Caco-2 (cell line): ENCODE measurements around the gene AMZ2. TPM values are rescaled to one million over a fixed set of nuclear protein-coding genes. Genes with fewer than 3 reads are reported as not detected.
"Not testable (repeated sequence)": the region's sequence is repeated elsewhere in the genome, so short reads cannot be mapped to it uniquely, and the experiment has no call there.

Source experiments
- BruUV-seq: library from RNA; stranded (reverse); fragments of 400-500 nt; replicated peaks from 2 replicates; lab custom pipeline; 2021; lab: Mats Ljungman, UMichigan
- CTCF ChIA-PET: fragments of 300-600 bp; sonication (Branson Sonifier 250); formaldehyde crosslinking; loops from one replicate; lab custom pipeline; 2022; ENCODE audit warnings: antibody characterized with exemption; lab: Charles Lee
- POLR2A ChIA-PET: fragments of 300-600 bp; sonication (Branson Sonifier 250); formaldehyde crosslinking; loops from one replicate; lab custom pipeline; 2022; ENCODE audit warnings: antibody characterized with exemption; lab: Charles Lee
- DNase-seq, 2 experiments: peaks; one replicate each; pipeline versions ENCODE4 v3.0.0 to v3.0.0-alpha.2; 2020 to 2022
- H3K27me3 ChIP-seq: replicated peaks from 2 replicates; pipeline ENCODE4 v1.6.0; 2011; ENCODE audit warnings: low read length; ENCODE audit not compliant: control insufficient read depth, insufficient read depth
- H3K36me3 ChIP-seq: 2 replicates; pipeline ENCODE4 v1.5.1; 2011; ENCODE audit warnings: low read length; ENCODE audit not compliant: control insufficient read depth, insufficient read depth
- H3K4me1 ChIP-seq: fragments of 250-450 bp; sonication (Bioruptor Pico); 2 replicates; pipeline ENCODE4 v1.5.1; 2020; ENCODE audit warnings: mild to moderate bottlenecking
- H3K4me3 ChIP-seq: 2 replicates; pipeline ENCODE4 v1.5.1; 2011; ENCODE audit warnings: low read depth, mild to moderate bottlenecking, control low read depth, low read length
- H3K9me3 ChIP-seq: fragments of 250-450 bp; sonication (Bioruptor Pico); 2 replicates; pipeline ENCODE4 v1.5.1; 2020; ENCODE audit warnings: mild to moderate bottlenecking, moderate library complexity
- H3K27ac Mint-ChIP-seq: one replicate; pipeline ENCODE4 v1.8.0; 2022; ENCODE audit warnings: mixed read lengths; ENCODE audit not compliant: unreplicated experiment
- H3K27me3 Mint-ChIP-seq: one replicate; pipeline ENCODE4 v1.8.0; 2022; ENCODE audit warnings: mixed read lengths; ENCODE audit not compliant: insufficient read depth, unreplicated experiment
- H3K36me3 Mint-ChIP-seq: one replicate; pipeline ENCODE4 v1.8.0; 2022; ENCODE audit warnings: mild to moderate bottlenecking, mixed read lengths; ENCODE audit not compliant: insufficient read depth, unreplicated experiment
- H3K4me1 Mint-ChIP-seq: one replicate; pipeline ENCODE4 v1.8.0; 2022; ENCODE audit warnings: low read depth, mixed read lengths; ENCODE audit not compliant: unreplicated experiment
- H3K4me3 Mint-ChIP-seq: one replicate; pipeline ENCODE4 v1.8.0; 2022; ENCODE audit warnings: mild to moderate bottlenecking, moderate library complexity, mixed read lengths; ENCODE audit not compliant: unreplicated experiment
- H3K9me3 Mint-ChIP-seq: one replicate; pipeline ENCODE4 v1.8.0; 2022; ENCODE audit warnings: mixed read lengths; ENCODE audit not compliant: unreplicated experiment
- CTCF ChIP-seq, 2 experiments: fragments of 200-600 bp in 1 of 2; IDR thresholded peaks; 1 replicate in 1 of 2; 2 replicates in 1 of 2; pipeline versions ENCODE4 v1.5.1 to v1.8.0; 2011 to 2022; ENCODE audit warnings: antibody characterized with exemption in 1 of 2, control low read depth in 1 of 2, inconsistent platforms in 1 of 2, low read depth in 1 of 2, low read length in 1 of 2, mild to moderate bottlenecking in 1 of 2, moderate library complexity in 1 of 2; ENCODE audit not compliant: insufficient read depth in 1 of 2, severe bottlenecking in 1 of 2, unreplicated experiment in 1 of 2
- intact Hi-C: fragments of 100-400 bp; cut with micrococcal nuclease; formaldehyde crosslinking; loops from one replicate; pipeline ENCODE4 v1.10.0; 2022; ENCODE audit not compliant: unreplicated experiment
- total RNA-seq: library from RNA; stranded (reverse); gene quantifications from 2 replicates; pipeline ENCODE4 v1.2.3, GENCODE V29; 2022

AMZ2 gene
- total RNA-seq, 1 experiment from 2014 or later, result 60.2 TPM

GRCh38 chr17:68229619-68230018, 18.2 kb upstream of the AMZ2 start:
- Mint-ChIP-seq H3K4me1 (no peaks in the 10 kb centered on the region), H3K36me3 (no peaks in the 10 kb centered on the region), H3K27ac (no peak overlapping the region), H3K9me3 (no peaks in the 10 kb centered on the region), H3K4me3 (no peak overlapping the region), H3K27me3 (peaks cover 2% of the 10 kb centered on the region)
- POLR2A ChIA-PET, result no interaction called here
- no peak for DNase-seq
- no peaks in the 10 kb centered on the region for H3K4me1 ChIP-seq
- no peak for TF ChIP-seq CTCF (IDR thresholded peaks at IDR 0.05; ENCODE audit: insufficient read depth in 1 of 2, low read depth in 1 of 2, low read length in 1 of 2, severe bottlenecking in 1 of 2, unreplicated experiment in 1 of 2)
- H3K27me3 ChIP-seq, result no peaks in the 10 kb centered on the region
- intact Hi-C loops, result no loop called here
- CTCF ChIA-PET, result no interaction called here
- no peak overlapping the region for H3K4me3 ChIP-seq
- H3K36me3 ChIP-seq, result no peaks in the 10 kb centered on the region
- H3K9me3 ChIP-seq, result no peaks in the 10 kb centered on the region
- BruUV-seq, result no TSS peak

- POLR2A ChIA-PET, H3K27me3 ChIP-seq, intact Hi-C loops, H3K4me3 Mint-ChIP-seq, DNase-seq, H3K4me1 Mint-ChIP-seq, CTCF ChIA-PET, H3K27me3 Mint-ChIP-seq, H3K36me3 ChIP-seq, H3K9me3 Mint-ChIP-seq, H3K36me3 Mint-ChIP-seq, H3K9me3 ChIP-seq, H3K27ac Mint-ChIP-seq, H3K4me1 ChIP-seq, H3K4me3 ChIP-seq, BruUV-seq: not testable (repeated sequence)
Measured at GRCh38 chr17:68231131-68231530, 16.7 kb upstream of the AMZ2 start.

- Mint-ChIP-seq H3K9me3 (no peaks in the 10 kb centered on the region), H3K36me3 (no peaks in the 10 kb centered on the region), H3K4me3 (no peak overlapping the region), H3K4me1 (no peaks in the 10 kb centered on the region), H3K27ac (no peak overlapping the region), H3K27me3 (no peaks in the 10 kb centered on the region)
- BruUV-seq, result no TSS peak
- no peaks in the 10 kb centered on the region for H3K4me1 ChIP-seq
- DNase-seq, result no peak
- intact Hi-C loops, result no loop called here
- H3K36me3 ChIP-seq, result no peaks in the 10 kb centered on the region
- no peak for TF ChIP-seq CTCF (IDR thresholded peaks at IDR 0.05; ENCODE audit: insufficient read depth in 1 of 2, low read depth in 1 of 2, low read length in 1 of 2, severe bottlenecking in 1 of 2, unreplicated experiment in 1 of 2)
- ChIA-PET POLR2A (no interaction called here), CTCF (no interaction called here)
- H3K27me3 ChIP-seq, result no peaks in the 10 kb centered on the region
- H3K9me3 ChIP-seq, result no peaks in the 10 kb centered on the region
- H3K4me3 ChIP-seq, result no peak overlapping the region
Measured at GRCh38 chr17:68231541-68231940, 16.3 kb upstream of the AMZ2 start.

GRCh38 chr17:68232741-68233140, 15.1 kb upstream of the AMZ2 start:
- H3K9me3 Mint-ChIP-seq, H3K36me3 ChIP-seq, H3K27me3 ChIP-seq, H3K27me3 Mint-ChIP-seq, H3K4me3 Mint-ChIP-seq, H3K27ac Mint-ChIP-seq, BruUV-seq, H3K4me3 ChIP-seq, H3K9me3 ChIP-seq, H3K36me3 Mint-ChIP-seq, CTCF ChIA-PET, H3K4me1 Mint-ChIP-seq, DNase-seq, intact Hi-C loops, H3K4me1 ChIP-seq, POLR2A ChIA-PET: not testable (repeated sequence)

- POLR2A ChIA-PET, CTCF ChIA-PET, H3K4me3 ChIP-seq, H3K9me3 Mint-ChIP-seq, H3K27ac Mint-ChIP-seq, H3K4me1 Mint-ChIP-seq, H3K27me3 ChIP-seq, H3K9me3 ChIP-seq, intact Hi-C loops, DNase-seq, H3K4me1 ChIP-seq, H3K4me3 Mint-ChIP-seq, H3K36me3 Mint-ChIP-seq, BruUV-seq, H3K36me3 ChIP-seq, H3K27me3 Mint-ChIP-seq: not testable (repeated sequence)
Measured at GRCh38 chr17:68234726-68235335, 13.0 kb upstream of the AMZ2 start.

GRCh38 chr17:68235336-68235791, 12.5 kb upstream of the AMZ2 start:
- H3K27me3 Mint-ChIP-seq, POLR2A ChIA-PET, H3K36me3 Mint-ChIP-seq, H3K4me3 ChIP-seq, H3K4me3 Mint-ChIP-seq, CTCF ChIA-PET, intact Hi-C loops, DNase-seq, H3K4me1 Mint-ChIP-seq, H3K9me3 ChIP-seq, BruUV-seq, H3K9me3 Mint-ChIP-seq, H3K27me3 ChIP-seq, H3K36me3 ChIP-seq, H3K27ac Mint-ChIP-seq, H3K4me1 ChIP-seq: not testable (repeated sequence)
